ENCODE data around the gene CIAO3.

The CIAO3 gene

DNA sequence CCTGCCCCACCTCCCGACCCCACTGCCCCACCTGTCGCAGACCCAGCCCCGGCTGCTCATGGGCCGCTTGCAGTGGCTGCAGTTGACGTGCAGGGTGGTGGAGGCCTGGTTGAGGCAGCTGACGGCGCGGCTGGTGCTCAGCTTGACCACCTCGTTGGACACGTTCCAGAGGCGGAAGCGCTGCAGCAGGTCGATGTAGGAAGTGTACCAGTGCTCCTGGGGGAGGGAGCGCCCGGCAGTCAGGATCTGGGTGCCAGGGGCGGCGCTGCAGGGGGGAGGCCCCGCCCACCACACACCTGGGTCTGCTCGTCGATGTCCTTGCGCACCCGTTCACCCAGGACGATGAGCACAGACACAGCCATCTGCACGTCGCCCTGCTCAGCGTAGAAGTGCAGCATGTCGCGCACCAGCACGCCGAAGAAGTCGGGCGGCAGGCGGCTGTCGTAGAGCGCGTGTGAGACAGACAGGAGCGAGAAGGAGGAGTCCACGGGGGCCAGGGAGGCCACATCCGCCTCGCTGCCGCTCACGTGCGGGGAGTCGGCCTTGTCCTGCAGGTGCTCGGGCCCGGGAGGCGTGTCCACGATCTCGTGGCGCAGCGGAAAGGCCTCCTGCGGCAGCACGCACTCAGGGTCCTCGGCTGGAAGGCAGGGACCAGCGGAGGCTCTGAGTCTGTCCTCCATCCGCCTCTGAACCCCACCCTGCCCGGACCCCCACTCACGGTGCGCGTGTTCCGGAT lies 55.7 kb downstream of the CIAO3 start:
- Histone ChIP-seq H2BK5ac (ENCODE audit: low read depth, low read length, poor library complexity) (no peak overlapping the region), H3K9ac (ENCODE audit: low read length) (no peak overlapping the region), H3K79me1 (ENCODE audit: low read length) (peaks cover 14% of the 10 kb centered on the region), H3K27ac (ENCODE audit: low read depth, low read length) (no peak overlapping the region), H2AK5ac (ENCODE audit: low read length) (no peak overlapping the region), H4K12ac (ENCODE audit: low read depth, low read length) (no peak overlapping the region), H3K79me2 (ENCODE audit: control insufficient read depth, insufficient read depth, low read length, poor library complexity) (peaks cover 20% of the 10 kb centered on the region), H4K8ac (ENCODE audit: low read depth, low read length) (peak overlapping the region; percentile 24), H3K4me1 (ENCODE audit: control insufficient read depth in 1 of 2, insufficient read depth in 2 of 2, low read length in 2 of 2) (peaks cover 28 to 34% of the 10 kb centered on the region in 2 experiments), H2BK12ac (ENCODE audit: low read length) (no peak overlapping the region), H2BK120ac (ENCODE audit: insufficient read depth, low read length, poor library complexity) (no peak overlapping the region), H3K18ac (ENCODE audit: low read length) (no peak overlapping the region), H4K91ac (ENCODE audit: low read depth, low read length) (no peak overlapping the region), H3K14ac (ENCODE audit: low read length) (no peak overlapping the region), H3K4me3 (ENCODE audit: low read depth, low read length) (peak overlapping the region; percentile 10), H3K27me3 (ENCODE audit: insufficient read depth, low read length) (no peaks in the 10 kb centered on the region), H2AFZ (ENCODE audit: insufficient read depth, low read length, poor library complexity) (no peak overlapping the region), H3K23ac (ENCODE audit: low read length) (no peak overlapping the region), H3K36me3 (ENCODE audit: control insufficient read depth in 1 of 2, insufficient read depth in 2 of 2, low read length in 2 of 2) (peaks cover 54 to 57% of the 10 kb centered on the region in 2 experiments), H3K9me3 (ENCODE audit: insufficient read depth, low read depth, low read length) (peaks cover 6% of the 10 kb centered on the region), H3K4ac (ENCODE audit: low read depth, low read length) (no peak overlapping the region), H3K4me2 (ENCODE audit: low read length) (no peak overlapping the region)
- no peak for DNase-seq
- no CpG with 5 or more reads among the region's 61 CpGs for WGBS (ENCODE audit: extremely low coverage, insufficient coverage, insufficient read length)

DNA sequence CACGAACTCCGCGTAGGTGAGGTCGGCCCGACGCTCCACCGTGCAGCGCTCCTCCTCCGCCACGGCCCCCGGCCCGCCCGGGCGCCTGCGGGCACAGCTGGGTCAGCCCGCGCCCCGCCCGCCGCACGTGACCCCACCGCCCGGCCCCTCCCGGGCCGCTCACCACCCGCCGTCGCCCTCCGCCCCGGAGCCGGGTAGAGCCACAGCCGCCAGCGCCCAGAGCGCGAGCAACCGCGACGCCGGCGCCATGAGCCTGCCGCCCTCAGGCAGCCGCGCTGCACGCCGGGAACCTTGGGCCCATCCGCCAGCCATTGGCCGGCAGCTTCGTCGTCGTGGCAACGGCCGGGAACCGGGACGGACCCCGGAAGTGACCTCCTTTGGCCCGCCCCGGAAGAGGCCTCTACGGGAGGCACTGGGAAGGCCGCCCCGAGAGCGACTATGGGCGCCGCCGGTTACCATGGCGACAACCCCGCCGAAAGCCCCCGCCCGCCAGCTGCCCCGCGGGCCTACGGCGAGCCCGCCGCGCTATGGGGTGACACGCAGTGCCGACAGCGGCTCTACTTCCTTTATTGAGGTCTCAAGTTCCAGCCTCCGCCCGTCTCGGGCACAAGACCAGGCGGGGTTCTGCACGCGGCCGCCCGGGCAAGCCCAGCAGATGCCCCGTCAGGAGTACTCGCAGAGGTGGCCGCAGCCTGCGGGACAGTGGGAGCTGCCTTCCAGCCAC lies 56.6 kb downstream of the CIAO3 start, which contains the start of gene JMJD8:
Gene JMJD8 (minus strand): TSS at position 264 of the 724 bp plus-strand sequence. CDS start 15 bp downstream, at position 249.
- Histone ChIP-seq H2BK12ac (ENCODE audit: low read length) (no peak within 1 kb of the TSS), H4K8ac (ENCODE audit: low read depth, low read length) (peak within 1 kb of the TSS; percentile 92), H2AFZ (ENCODE audit: insufficient read depth, low read length, poor library complexity) (peak within 1 kb of the TSS; percentile 70), H3K9me3 (ENCODE audit: insufficient read depth, low read depth, low read length) (peaks cover 6% of the 10 kb centered on the region), H3K79me1 (ENCODE audit: low read length) (peaks cover 14% of the 10 kb centered on the region), H2AK5ac (ENCODE audit: low read length) (peak within 1 kb of the TSS; percentile 97), H4K12ac (ENCODE audit: low read depth, low read length) (peak within 1 kb of the TSS; percentile 81), H3K4ac (ENCODE audit: low read depth, low read length) (peak within 1 kb of the TSS; percentile 18), H3K36me3 (ENCODE audit: control insufficient read depth in 1 of 2, insufficient read depth in 2 of 2, low read length in 2 of 2) (peaks cover 54 to 57% of the 10 kb centered on the region in 2 experiments), H3K14ac (ENCODE audit: low read length) (peak within 1 kb of the TSS; percentile 97), H3K4me1 (ENCODE audit: control insufficient read depth in 1 of 2, insufficient read depth in 2 of 2, low read length in 2 of 2) (peaks cover 24 to 32% of the 10 kb centered on the region in 2 experiments), H3K4me3 (ENCODE audit: low read depth, low read length) (peak within 1 kb of the TSS; percentile 98), H3K27ac (ENCODE audit: low read depth, low read length) (peak within 1 kb of the TSS; percentile 59), H3K18ac (ENCODE audit: low read length) (peak within 1 kb of the TSS; percentile 60), H3K4me2 (ENCODE audit: low read length) (peak within 1 kb of the TSS; percentile 90), H3K9ac (ENCODE audit: low read length) (peak within 1 kb of the TSS; percentile 81), H4K91ac (ENCODE audit: low read depth, low read length) (peak within 1 kb of the TSS; percentile 92), H3K27me3 (ENCODE audit: insufficient read depth, low read length) (no peaks in the 10 kb centered on the region), H3K23ac (ENCODE audit: low read length) (no peak within 1 kb of the TSS), H2BK120ac (ENCODE audit: insufficient read depth, low read length, poor library complexity) (peak within 1 kb of the TSS; percentile 55), H3K79me2 (ENCODE audit: control insufficient read depth, insufficient read depth, low read length, poor library complexity) (peaks cover 21% of the 10 kb centered on the region), H2BK5ac (ENCODE audit: low read depth, low read length, poor library complexity) (peak within 1 kb of the TSS; percentile 47)
- WGBS (ENCODE audit: extremely low coverage, insufficient coverage, insufficient read length): no CpG with 5 or more reads among the region's 91 CpGs
- peak; percentile 94 to 95 for DNase-seq

DNA sequence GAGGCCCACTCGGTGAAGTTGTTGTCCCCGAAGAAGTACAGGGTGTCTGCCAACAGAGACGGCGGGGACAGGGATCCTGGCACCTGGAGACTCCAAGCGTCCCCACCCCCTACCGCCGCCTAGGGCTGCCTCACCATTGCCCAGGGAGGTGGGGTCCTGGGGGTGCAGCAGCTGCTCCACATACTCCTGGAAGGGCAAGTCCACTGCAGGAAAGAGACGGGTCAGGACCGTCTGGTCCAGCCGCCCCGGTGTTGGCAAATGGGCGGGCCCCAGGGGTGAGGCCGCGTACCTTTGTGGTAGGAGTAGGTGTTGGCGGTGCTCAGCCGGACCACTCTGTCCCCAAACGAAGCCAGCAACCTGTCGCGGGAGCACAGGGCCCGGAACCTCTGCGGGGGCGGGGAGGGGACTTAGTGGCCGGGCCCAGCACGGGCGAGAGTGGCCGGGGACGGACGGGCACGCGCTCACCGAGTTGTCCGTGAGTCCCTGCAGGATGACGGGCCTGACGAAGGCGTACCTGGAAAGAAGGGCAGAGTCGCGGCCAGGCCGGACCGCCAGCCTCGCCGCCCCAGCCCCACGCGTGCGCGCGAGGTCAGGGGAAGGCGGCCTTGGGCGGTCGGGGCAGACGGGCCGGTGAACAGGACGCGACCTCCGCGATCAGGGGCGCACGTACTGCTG lies 57.3 kb downstream of the CIAO3 start:
- peak overlapping the region; percentile 18 for H3K4ac ChIP-seq (ENCODE audit: low read depth, low read length)
- no CpG with 5 or more reads among the region's 57 CpGs for WGBS (ENCODE audit: extremely low coverage, insufficient coverage, insufficient read length)
- peak in 1 of 2 donors; percentile 30 for DNase-seq

More for the DNA sequence above, 57.3 kb downstream of the CIAO3 start:
- Histone ChIP-seq H3K79me1 (ENCODE audit: low read length) (peaks cover 14% of the 10 kb centered on the region), H2BK12ac (ENCODE audit: low read length) (no peak overlapping the region), H2AFZ (ENCODE audit: insufficient read depth, low read length, poor library complexity) (peak overlapping the region; percentile 67), H3K14ac (ENCODE audit: low read length) (peak overlapping the region; percentile 97), H3K18ac (ENCODE audit: low read length) (peak overlapping the region; percentile 60), H3K79me2 (ENCODE audit: control insufficient read depth, insufficient read depth, low read length, poor library complexity) (peaks cover 21% of the 10 kb centered on the region), H4K12ac (ENCODE audit: low read depth, low read length) (peak overlapping the region; percentile 81), H2BK120ac (ENCODE audit: insufficient read depth, low read length, poor library complexity) (peak overlapping the region; percentile 55), H3K4me1 (ENCODE audit: control insufficient read depth in 1 of 2, insufficient read depth in 2 of 2, low read length in 2 of 2) (peaks cover 27 to 32% of the 10 kb centered on the region in 2 experiments), H2BK5ac (ENCODE audit: low read depth, low read length, poor library complexity) (peak overlapping the region; percentile 47), H4K8ac (ENCODE audit: low read depth, low read length) (peak overlapping the region; percentile 81), H3K36me3 (ENCODE audit: control insufficient read depth in 1 of 2, insufficient read depth in 2 of 2, low read length in 2 of 2) (peaks cover 54 to 57% of the 10 kb centered on the region in 2 experiments), H3K4me2 (ENCODE audit: low read length) (peak overlapping the region; percentile 90), H2AK5ac (ENCODE audit: low read length) (peak overlapping the region; percentile 97), H4K91ac (ENCODE audit: low read depth, low read length) (peak overlapping the region; percentile 92), H3K23ac (ENCODE audit: low read length) (no peak overlapping the region), H3K27ac (ENCODE audit: low read depth, low read length) (peak overlapping the region; percentile 59), H3K9ac (ENCODE audit: low read length) (peak overlapping the region; percentile 81), H3K27me3 (ENCODE audit: insufficient read depth, low read length) (no peaks in the 10 kb centered on the region), H3K4me3 (ENCODE audit: low read depth, low read length) (peak overlapping the region; percentile 98), H3K9me3 (ENCODE audit: insufficient read depth, low read depth, low read length) (peaks cover 6% of the 10 kb centered on the region)

Measured in trophoblast cell (in vitro differentiated cells and primary cell).